ENCODE data around the gene PAPPA.
A peak's percentile ranks its signal among the peaks of the same experiment; 100 is the strongest.

Gene PAPPA

GRCh38 chr9:116152941-116153764 is 438 bp upstream of the PAPPA start:
- peak; percentile 91 for DNase-seq

GRCh38 chr9:116154334-116154975 is 864 bp downstream of the PAPPA start:
- DNase-seq: peak; percentile 24

- peak; percentile 75 for DNase-seq
Measured at GRCh38 chr9:116154976-116155697, 1.5 kb downstream of the PAPPA start.

GRCh38 chr9:116155698-116156039 is 2.1 kb downstream of the PAPPA start:
- peak; percentile 74 for DNase-seq

- peak; percentile 88 for DNase-seq
Measured at GRCh38 chr9:116156621-116157314, 3.2 kb downstream of the PAPPA start.

GRCh38 chr9:116157436-116158138 is 4.0 kb downstream of the PAPPA start:
- peak; percentile 83 for DNase-seq

GRCh38 chr9:116160676-116161571 is 7.3 kb downstream of the PAPPA start:
- no peak for DNase-seq

- no peak for DNase-seq
Measured at GRCh38 chr9:116162241-116162781, 8.7 kb downstream of the PAPPA start.

GRCh38 chr9:116163293-116164055 is 9.9 kb downstream of the PAPPA start:
- peak; percentile 26 for DNase-seq

GRCh38 chr9:116165912-116166311 is 12.3 kb downstream of the PAPPA start:
- no peak for DNase-seq

- no peak for DNase-seq
Measured at GRCh38 chr9:116166713-116167112, 13.1 kb downstream of the PAPPA start.

- DNase-seq: no peak
Measured at GRCh38 chr9:116168231-116168630, 14.6 kb downstream of the PAPPA start.

GRCh38 chr9:116172216-116172615 is 18.6 kb downstream of the PAPPA start:
- no peak for DNase-seq

- DNase-seq: peak; percentile 32
Measured at GRCh38 chr9:116174347-116174746, 20.8 kb downstream of the PAPPA start.

GRCh38 chr9:116175614-116176013 is 22.0 kb downstream of the PAPPA start:
- peak; percentile 39 for DNase-seq

- DNase-seq: no peak
Measured at GRCh38 chr9:116178481-116179211, 25.1 kb downstream of the PAPPA start.

GRCh38 chr9:116179568-116179967 is 26.0 kb downstream of the PAPPA start:
- DNase-seq: no peak

- peak; percentile 30 for DNase-seq
Measured at GRCh38 chr9:116181853-116182610, 28.4 kb downstream of the PAPPA start.

- DNase-seq: no peak
Measured at GRCh38 chr9:116182876-116183275, 29.3 kb downstream of the PAPPA start.
